HL-60 (cell line): Measurements from ENCODE around the gene BRME1.

Experiments used
- CTCF ChIP-seq: IDR thresholded peaks from one replicate; pipeline ENCODE4 v1.5.1; 2011; ENCODE audit warnings: low read length, control low read depth, inconsistent platforms; ENCODE audit not compliant: insufficient read depth
- GABPA ChIP-seq: IDR thresholded peaks from 2 replicates; pipeline ENCODE4 v1.6.1; 2012; ENCODE audit warnings: low read depth
- POLR2AphosphoS5 ChIP-seq: IDR thresholded peaks from 2 replicates; pipeline ENCODE4 v1.6.1; 2012; ENCODE audit warnings: low read depth
- REST ChIP-seq: IDR thresholded peaks from 2 replicates; pipeline ENCODE4 v1.6.1; 2012; ENCODE audit warnings: low read depth; ENCODE audit not compliant: insufficient replicate concordance

GRCh38 chr19:13937479-13938300 lies 31.8 kb upstream of the BRME1 start:
- TF ChIP-seq CTCF (no peak), GABPA (no peak), POLR2AphosphoS5 (no peak), REST (no peak)
